HG02852 (cell line): Measurements from ENCODE around the gene ITGB5.

Experiments used
- ATAC-seq: cut with Tn5 transposase; IDR thresholded peaks from one replicate; pipeline ENCODE4 v1.9.1; 2021; ENCODE audit warnings: mild to moderate bottlenecking, moderate library complexity; ENCODE audit not compliant: unreplicated experiment

Gene ITGB5

DNA sequence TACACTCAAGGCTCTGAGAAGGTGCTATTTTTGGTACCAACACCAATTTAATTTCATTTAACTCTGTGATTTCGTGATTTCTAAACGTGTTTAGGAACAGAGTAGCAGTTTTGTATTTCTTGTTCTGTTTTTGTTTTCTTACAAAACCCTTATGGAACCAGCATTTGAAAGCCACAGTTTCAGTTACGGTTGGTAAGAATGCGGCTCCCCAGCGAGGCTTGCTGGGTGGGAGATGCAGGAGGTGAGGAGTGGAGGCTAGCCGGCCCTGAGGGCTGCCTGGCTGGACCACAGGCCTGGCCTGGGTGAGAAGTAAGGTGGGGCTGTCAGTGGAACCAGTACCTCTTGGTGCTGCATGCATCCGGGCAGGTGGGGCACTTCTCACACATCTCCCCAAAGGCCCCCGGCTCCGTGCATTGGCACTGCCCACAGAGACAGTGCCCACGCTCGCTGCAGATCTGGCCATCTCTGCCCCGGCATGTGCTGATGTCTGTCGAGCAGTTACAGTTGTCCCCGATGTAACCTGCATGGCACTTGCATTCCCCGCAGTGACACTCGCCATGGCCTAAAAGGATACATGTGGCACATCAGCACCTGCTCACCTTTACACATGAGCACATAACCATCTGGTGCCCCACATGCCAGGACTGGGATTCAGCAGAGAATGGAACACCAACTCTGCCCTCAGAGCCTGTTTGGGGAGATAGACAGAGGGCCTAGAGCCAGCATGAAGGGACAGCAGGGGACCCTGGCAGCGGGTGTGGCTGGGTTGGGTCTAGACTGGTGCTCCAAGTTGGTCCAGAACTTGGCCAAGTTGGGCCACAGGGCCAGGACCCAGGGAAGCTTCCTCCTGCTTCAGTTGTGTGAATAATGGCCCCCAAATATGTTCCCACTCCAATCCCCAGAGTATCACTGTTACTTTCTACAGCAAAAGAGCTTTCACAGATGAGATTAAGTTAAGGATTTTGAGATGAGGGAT, 113.5 kb downstream of the ITGB5 start:
- ATAC-seq = no peak

DNA sequence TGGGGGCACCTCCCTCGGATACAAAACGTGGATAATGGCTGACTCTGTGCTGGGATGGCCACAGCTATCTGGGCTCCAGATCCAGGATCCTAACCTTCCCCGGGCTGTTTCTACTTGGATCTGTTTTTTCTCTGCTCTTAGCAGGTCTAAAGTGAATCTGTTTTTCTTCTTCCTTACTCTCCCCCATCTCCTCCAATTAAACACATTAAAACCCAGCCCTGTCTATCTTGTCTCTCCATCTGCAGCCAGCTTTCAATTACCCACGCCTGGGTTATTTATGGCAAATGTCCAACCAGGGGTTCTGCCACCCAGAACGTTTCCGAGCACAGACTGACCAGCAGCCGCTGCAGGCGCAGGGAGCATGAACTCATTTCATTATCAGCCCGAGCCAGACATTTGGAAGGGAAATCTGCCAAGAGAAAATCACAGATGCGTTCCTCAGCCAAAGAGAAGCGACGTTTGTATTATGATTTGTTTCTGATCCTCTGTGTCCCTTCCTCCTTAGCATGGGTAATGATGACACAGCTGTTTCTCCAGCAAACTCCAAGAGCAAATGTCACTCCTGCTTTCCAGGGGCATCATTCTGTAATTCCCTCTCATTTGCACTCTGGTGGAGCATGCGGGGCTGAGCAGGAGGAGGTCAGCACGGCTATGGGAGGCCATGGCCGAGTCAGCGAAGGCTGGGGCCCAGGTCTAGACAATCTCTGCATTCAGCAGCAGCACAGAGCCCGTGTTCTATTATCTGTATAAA, 114.9 kb downstream of the ITGB5 start:
- no peak for ATAC-seq

DNA sequence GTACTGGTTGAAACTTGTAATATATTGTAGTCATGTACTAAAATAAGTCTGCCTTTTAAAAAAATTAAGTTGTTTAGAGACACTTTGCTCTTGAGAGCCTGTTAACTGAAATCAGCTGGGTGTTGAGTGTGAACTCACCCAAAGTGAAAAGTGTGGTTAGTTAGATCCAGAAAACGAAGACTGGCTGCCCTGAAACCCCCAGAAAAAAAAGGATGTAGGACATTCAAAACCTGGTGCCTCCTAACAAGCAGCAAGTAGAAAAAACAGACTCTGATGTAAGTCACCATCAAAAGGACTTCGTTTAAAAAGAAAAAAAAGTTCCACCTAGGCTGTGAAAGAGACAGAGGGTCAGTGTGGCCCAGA, 116.1 kb downstream of the ITGB5 start:
- ATAC-seq = no peak

- no peak for ATAC-seq
Observed at GRCh38 chr3:124770336-124771082, 116.7 kb downstream of the ITGB5 start.

GRCh38 chr3:124769462-124769861, 117.7 kb downstream of the ITGB5 start:
- no peak for ATAC-seq

DNA sequence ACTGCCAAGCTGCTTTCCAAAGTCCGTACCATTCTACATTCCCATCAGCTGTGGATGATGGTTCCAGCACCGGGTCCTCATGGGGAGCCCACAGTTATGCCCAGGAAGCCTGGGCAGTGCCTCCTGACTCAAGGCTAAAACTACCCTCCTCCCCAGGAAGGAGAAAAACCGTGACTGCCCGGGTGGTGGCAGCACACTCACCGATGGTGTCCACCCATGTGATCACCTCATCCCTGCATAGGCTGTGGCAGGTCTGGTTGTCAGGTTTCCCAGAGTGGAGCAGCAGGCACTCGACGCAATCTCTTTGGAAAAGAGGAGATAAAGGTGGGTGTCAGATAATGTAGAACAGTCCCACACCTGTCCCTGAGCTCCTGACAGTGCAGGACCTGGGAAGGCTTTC, 118.4 kb downstream of the ITGB5 start:
- ATAC-seq = no peak

GRCh38 chr3:124767691-124768090, 119.5 kb downstream of the ITGB5 start:
- ATAC-seq = no peak

DNA sequence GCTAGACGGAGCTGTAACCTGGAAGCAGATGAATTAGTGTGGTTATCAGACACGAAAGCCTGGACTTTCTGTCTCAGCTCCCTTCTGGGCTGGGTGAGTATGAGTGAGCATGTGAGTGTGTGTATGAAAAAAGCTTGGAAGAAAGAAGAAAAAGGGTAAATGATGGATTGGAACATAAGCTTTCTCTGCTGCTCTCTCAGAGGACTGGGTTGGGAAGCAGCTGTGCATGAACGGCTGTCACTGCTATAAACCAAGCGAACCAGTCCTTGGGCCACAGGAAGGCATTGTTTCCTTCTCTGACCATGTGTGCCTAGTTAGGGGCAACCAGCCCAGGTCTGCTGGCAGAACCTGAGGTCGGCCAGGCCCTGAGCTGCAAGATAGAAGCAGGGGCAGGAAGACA, 119.9 kb downstream of the ITGB5 start:
- ATAC-seq = no peak

DNA sequence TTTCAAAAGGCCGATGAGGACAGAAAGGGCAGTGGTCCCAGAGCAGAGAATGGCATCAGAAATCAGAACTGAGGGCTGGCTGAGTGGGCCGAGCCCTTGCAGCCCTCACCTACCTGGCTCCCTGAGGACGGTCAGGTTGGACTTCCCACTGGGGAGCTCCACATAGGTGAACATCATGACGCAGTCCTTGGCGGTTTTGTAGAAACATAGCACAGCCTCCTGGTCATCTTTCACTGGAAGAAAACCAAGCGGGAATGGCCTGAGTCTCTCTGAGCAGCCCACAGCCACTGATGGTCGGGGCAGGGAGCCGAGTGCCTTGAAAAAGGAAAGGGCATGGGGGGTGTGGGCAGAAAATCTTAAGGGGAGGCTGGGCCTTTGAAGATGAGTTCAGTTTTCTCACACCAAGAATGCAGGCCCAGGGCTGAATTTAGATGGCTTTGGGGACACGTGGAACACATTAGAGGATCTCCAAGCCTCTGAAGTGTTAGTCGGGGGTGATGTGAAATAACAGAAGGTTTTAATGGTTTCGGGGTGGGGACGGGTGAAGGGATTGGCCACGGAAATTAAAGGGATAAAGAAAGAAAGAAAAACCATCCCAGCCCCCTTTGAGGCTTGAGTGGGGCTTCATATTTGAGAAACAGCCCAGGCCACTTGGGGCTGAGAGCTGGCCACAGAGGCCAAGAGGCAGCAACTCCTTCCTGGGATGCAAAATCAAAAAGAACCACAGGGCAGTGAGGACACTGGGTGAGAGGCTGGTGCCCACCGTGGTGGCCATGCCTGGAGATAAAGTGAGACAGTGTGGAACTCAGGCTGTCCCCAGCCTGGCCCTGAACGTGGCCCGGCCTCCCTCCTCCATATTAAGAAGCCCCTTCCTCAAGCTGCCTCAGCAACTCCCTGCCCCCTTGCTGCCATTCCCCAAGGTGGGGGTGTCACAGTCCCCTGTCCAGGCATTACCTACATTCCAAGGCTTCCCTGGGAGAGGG, 120.8 kb downstream of the ITGB5 start:
- no peak for ATAC-seq

DNA sequence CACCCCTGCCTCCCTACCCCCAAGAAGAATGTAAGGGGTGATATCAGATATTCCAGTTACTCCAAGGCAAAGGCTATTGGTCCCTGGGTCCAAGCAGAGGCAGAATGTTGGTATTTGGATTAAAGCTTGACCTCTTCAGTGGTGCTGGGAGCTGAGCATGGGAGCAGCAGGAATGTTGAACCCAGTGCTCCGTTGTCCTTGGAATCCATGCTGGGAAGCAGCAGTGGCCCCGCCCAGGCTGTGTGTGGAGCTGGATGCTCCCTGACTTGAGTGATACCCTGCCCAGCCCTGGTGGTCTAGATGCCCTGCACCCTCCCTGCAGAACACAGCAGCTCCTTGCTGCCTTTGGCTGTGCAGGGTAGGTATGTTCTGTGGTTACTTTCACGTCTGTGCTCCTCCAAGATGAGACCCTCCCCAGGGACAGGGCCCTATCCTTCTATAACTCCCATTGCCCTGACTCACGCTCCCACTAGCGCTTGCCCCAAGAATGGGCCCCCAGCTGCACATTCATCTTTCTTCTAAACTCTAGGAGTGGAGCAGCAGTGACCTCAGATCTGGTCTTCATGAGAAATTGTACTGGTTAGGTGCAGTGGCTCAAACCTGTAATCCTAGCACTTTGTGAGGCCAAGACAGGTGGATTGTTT, 121.8 kb downstream of the ITGB5 start:
- ATAC-seq = no peak

GRCh38 chr3:124764746-124765145, 122.4 kb downstream of the ITGB5 start:
- ATAC-seq = no peak

GRCh38 chr3:124763644-124764358, 123.4 kb downstream of the ITGB5 start:
- ATAC-seq = no peak

GRCh38 chr3:124763206-124763605, 124.0 kb downstream of the ITGB5 start:
- no peak for ATAC-seq

DNA sequence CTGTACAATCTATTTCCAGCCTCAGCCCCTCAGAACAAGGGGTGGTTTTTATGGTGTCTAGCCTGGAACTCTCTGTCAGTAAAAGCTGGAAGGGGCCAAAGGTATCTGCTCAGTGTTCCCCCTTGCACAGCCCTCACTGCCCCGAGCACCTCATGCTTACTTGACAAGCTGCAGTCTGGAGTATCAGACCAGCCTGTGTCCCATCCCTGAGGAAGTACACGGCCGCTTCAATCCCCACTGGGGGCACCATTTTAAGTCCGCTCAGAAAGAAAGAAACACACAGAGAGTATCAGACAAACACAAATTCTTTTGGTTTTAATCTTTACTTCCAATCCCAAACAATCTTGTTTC, 124.5 kb downstream of the ITGB5 start:
- no peak for ATAC-seq

- ATAC-seq = no peak
Observed at GRCh38 chr3:124761935-124762660, 125.1 kb downstream of the ITGB5 start.

GRCh38 chr3:124761250-124761796, 125.8 kb downstream of the ITGB5 start:
- ATAC-seq = no peak

GRCh38 chr3:124760601-124761000, 126.6 kb downstream of the ITGB5 start:
- ATAC-seq = no peak
